GM23338 (cell line): ENCODE results near the gene CTTNBP2. TPM values are rescaled to one million over a fixed set of nuclear protein-coding genes. Genes with fewer than 3 reads are reported as not detected.

ENCODE experiments used
- ATAC-seq: fragments of 200-7000 bp; cut with Tn5 transposase; 3 replicates; pipeline ENCODE4 v1.9.1; 2020
- DNase-seq: peaks from one replicate; pipeline ENCODE4 v3.0.0-alpha.2; 2015; ENCODE audit warnings: low spot score
- H2AFZ ChIP-seq: fragments of 200-600 bp; sonication (generic); 2 replicates; pipeline ENCODE4 v1.8.0; 2016; ENCODE audit warnings: antibody characterized with exemption, mild to moderate bottlenecking, moderate library complexity
- H3F3A ChIP-seq: fragments of 200-600 bp; sonication (generic); replicated peaks from 2 replicates; pipeline ENCODE4 v1.8.0; 2017; ENCODE audit warnings: antibody characterized with exemption, mixed run types, low read depth
- H3K27ac ChIP-seq: fragments of 200-600 bp; sonication (generic); 2 replicates; pipeline ENCODE4 v1.6.1; 2016; ENCODE audit warnings: low read depth
- H3K27me3 ChIP-seq: fragments of 200-600 bp; sonication (generic); 2 replicates; pipeline ENCODE4 v1.8.0; 2016; ENCODE audit warnings: mild to moderate bottlenecking, mixed run types, moderate library complexity; ENCODE audit not compliant: insufficient read depth
- H3K36me3 ChIP-seq: fragments of 200-600 bp; sonication (generic); 2 replicates; pipeline ENCODE4 v1.8.0; 2016; ENCODE audit warnings: mild to moderate bottlenecking; ENCODE audit not compliant: insufficient read depth
- H3K4me1 ChIP-seq: fragments of 200-600 bp; sonication (generic); 2 replicates; pipeline ENCODE4 v1.8.0; 2016; ENCODE audit warnings: mild to moderate bottlenecking, moderate library complexity; ENCODE audit not compliant: insufficient read depth
- H3K4me2 ChIP-seq: fragments of 200-600 bp; sonication (generic); 2 replicates; pipeline ENCODE4 v1.7.1; 2017; ENCODE audit warnings: mixed run types
- H3K4me3 ChIP-seq: fragments of 200-600 bp; sonication (generic); 2 replicates; pipeline ENCODE4 v1.6.1; 2016; ENCODE audit warnings: mixed run types
- H3K79me2 ChIP-seq: fragments of 200-600 bp; sonication (generic); replicated peaks from 2 replicates; pipeline ENCODE4 v1.8.0; 2017; ENCODE audit warnings: mild to moderate bottlenecking; ENCODE audit not compliant: insufficient read depth
- H3K9me2 ChIP-seq: fragments of 200-600 bp; sonication (generic); 2 replicates; pipeline ENCODE4 v1.8.0; 2017; ENCODE audit not compliant: insufficient read depth
- H4K20me1 ChIP-seq: fragments of 200-600 bp; sonication (generic); replicated peaks from 2 replicates; pipeline ENCODE4 v1.8.0; 2017; ENCODE audit warnings: mild to moderate bottlenecking; ENCODE audit not compliant: insufficient read depth
- H3K27ac Mint-ChIP-seq: 2 replicates; pipeline ENCODE4 v1.8.0; 2020; ENCODE audit warnings: inconsistent platforms, mild to moderate bottlenecking, moderate library complexity, mixed read lengths
- H3K27me3 Mint-ChIP-seq: 3 replicates; pipeline ENCODE4 v1.8.0; 2022; ENCODE audit warnings: low read depth, mild to moderate bottlenecking, moderate library complexity, mixed read lengths, inconsistent platforms; ENCODE audit not compliant: insufficient read depth, poor library complexity
- H3K36me3 Mint-ChIP-seq: 3 replicates; pipeline ENCODE4 v1.8.0; 2021; ENCODE audit warnings: low read depth, mild to moderate bottlenecking, inconsistent platforms, moderate library complexity, mixed read lengths
- H3K4me1 Mint-ChIP-seq: 3 replicates; pipeline ENCODE4 v1.8.0; 2020; ENCODE audit warnings: mild to moderate bottlenecking, inconsistent platforms, mixed read lengths
- H3K4me3 Mint-ChIP-seq: 3 replicates; pipeline ENCODE4 v1.8.0; 2021; ENCODE audit warnings: moderate library complexity, mild to moderate bottlenecking, inconsistent platforms, mixed read lengths
- H3K9me3 Mint-ChIP-seq: 3 replicates; pipeline ENCODE4 v1.8.0; 2020; ENCODE audit warnings: moderate library complexity, mild to moderate bottlenecking, inconsistent platforms, mixed read lengths
- CREB1 ChIP-seq: fragments of 250-450 bp; sonication (Bioruptor Pico); IDR thresholded peaks from 2 replicates; pipeline ENCODE4 v1.5.0; 2020; ENCODE audit warnings: low read depth, mild to moderate bottlenecking, moderate library complexity
- CTCF ChIP-seq, 2 experiments: fragments of 200-600 bp in 1 of 2; sonication (generic) in 1 of 2; conservative IDR thresholded peaks; 2 replicates each; pipeline versions ENCODE4 v1.5.1 to v1.6.1; 2016 to 2017; ENCODE audit warnings: antibody characterized with exemption in 2 of 2, low read depth in 2 of 2, mild to moderate bottlenecking in 2 of 2, moderate library complexity in 1 of 2
- ETS1 ChIP-seq: IDR thresholded peaks from 2 replicates; pipeline ENCODE4 v1.6.1; 2016; ENCODE audit warnings: antibody characterized with exemption
- EZH2phosphoT487 ChIP-seq: fragments of 200-600 bp; sonication (generic); IDR thresholded peaks from one replicate; pipeline ENCODE4 v1.8.1; 2018; ENCODE audit warnings: antibody characterized with exemption; ENCODE audit not compliant: unreplicated experiment
- NANOG ChIP-seq: IDR thresholded peaks from 2 replicates; pipeline ENCODE4 v1.6.1; 2016; ENCODE audit warnings: antibody characterized with exemption, borderline replicate concordance
- POLR2AphosphoS5 ChIP-seq: IDR thresholded peaks from 2 replicates; pipeline ENCODE4 v1.6.1; 2016; ENCODE audit warnings: antibody characterized with exemption, low read depth
- REST ChIP-seq: IDR thresholded peaks from one replicate; pipeline ENCODE4 v1.6.1; 2018; ENCODE audit warnings: antibody characterized with exemption; ENCODE audit not compliant: unreplicated experiment
- STAT1 ChIP-seq: IDR thresholded peaks from one replicate; pipeline ENCODE4 v1.6.1; 2016; ENCODE audit warnings: antibody characterized with exemption; ENCODE audit not compliant: unreplicated experiment
- ZNF114 ChIP-seq: fragments of 250-450 bp; sonication (Bioruptor Pico); IDR thresholded peaks from 2 replicates; pipeline ENCODE4 v1.5.0; 2020; ENCODE audit warnings: mild to moderate bottlenecking, moderate library complexity
- ZNF331 ChIP-seq: fragments of 250-450 bp; sonication (Bioruptor Pico); IDR thresholded peaks from 2 replicates; pipeline ENCODE4 v1.5.0; 2020; ENCODE audit warnings: low read depth, mild to moderate bottlenecking, moderate library complexity
- polyA plus RNA-seq: library from polyadenylated mRNA; unstranded; fragments of >200 nt; fragmentation: Nextera tagmentation; extraction: Ambion mirVana; gene quantifications from 2 replicates; pipeline ENCODE4 v1.2.1, GENCODE V29; 2016
- total RNA-seq: library from RNA; depleted of rRNA; stranded (reverse); fragments of >200 nt; shearing (Covaris generic); gene quantifications from 2 replicates; pipeline ENCODE4 v1.2.3, GENCODE V29; 2014

Gene CTTNBP2
- total and polyA plus RNA-seq, 2 experiments from 2014 or later, result 26.8 to 30.7 TPM

DNA sequence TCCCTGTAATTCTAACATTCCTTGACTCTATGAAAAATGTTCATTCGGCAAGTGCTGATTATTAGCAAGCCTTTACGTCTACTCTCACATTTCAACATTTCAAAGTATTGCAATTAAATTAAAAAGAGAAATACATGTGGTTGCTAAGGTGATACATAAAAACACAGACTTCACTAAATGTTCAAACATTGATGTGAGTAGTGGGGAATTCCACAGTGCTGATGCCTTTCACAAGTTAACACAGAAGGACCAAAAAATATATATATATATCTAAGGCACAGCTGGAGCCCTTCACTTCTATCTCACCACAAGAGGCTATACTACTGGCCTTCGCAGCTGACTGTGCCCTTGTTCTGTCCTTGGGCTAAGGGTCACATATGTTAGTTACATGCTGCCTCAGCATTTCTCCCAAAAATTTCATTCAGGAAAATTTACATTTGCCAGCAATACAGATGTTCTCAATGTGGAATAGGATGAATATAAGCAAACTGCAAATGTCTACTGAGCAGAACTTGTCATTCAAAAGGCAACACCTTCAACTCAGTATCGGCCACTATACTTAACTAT is 13.9 kb downstream of the CTTNBP2 start:
- H3F3A ChIP-seq, result no peaks in the 10 kb centered on the region
- Mint-ChIP-seq H3K4me3 (no peak overlapping the region), H3K4me1 (peaks cover 20% of the 10 kb centered on the region), H3K27me3 (no peaks in the 10 kb centered on the region), H3K9me3 (no peaks in the 10 kb centered on the region), H3K36me3 (peaks cover 38% of the 10 kb centered on the region), H3K27ac (no peak overlapping the region)
- H3K4me2 ChIP-seq, result no peak overlapping the region
- DNase-seq (no peak), ATAC-seq (no peak)
- 0 out of 2 replicates have a peak, but pooled peaks cover 3% of the 10 kb centered on the region for H4K20me1 ChIP-seq
- no peaks in the 10 kb centered on the region for H3K27me3 ChIP-seq
- no peak overlapping the region for H2AFZ ChIP-seq
- TF ChIP-seq POLR2AphosphoS5 (no peak), REST (no peak), STAT1 (no peak), CREB1 (CRISPR knock-in tag) (no peak), ZNF114 (CRISPR knock-in tag) (no peak), EZH2phosphoT487 (no peak), NANOG (no peak), CTCF (conservative IDR thresholded peaks at IDR 0.05; ENCODE audit: low read depth in 2 of 2) (no peak)
- H3K27ac ChIP-seq, result no peak overlapping the region
- H3K79me2 ChIP-seq, result peaks cover 21% of the 10 kb centered on the region
- H3K9me2 ChIP-seq, result no peaks in the 10 kb centered on the region; the same call in 1 of the 2 replicates
- H3K36me3 ChIP-seq, result no peaks in the 10 kb centered on the region; the same call in 1 of the 2 replicates
- no peaks in the 10 kb centered on the region for H3K4me1 ChIP-seq
- no peak overlapping the region for H3K4me3 ChIP-seq

DNA sequence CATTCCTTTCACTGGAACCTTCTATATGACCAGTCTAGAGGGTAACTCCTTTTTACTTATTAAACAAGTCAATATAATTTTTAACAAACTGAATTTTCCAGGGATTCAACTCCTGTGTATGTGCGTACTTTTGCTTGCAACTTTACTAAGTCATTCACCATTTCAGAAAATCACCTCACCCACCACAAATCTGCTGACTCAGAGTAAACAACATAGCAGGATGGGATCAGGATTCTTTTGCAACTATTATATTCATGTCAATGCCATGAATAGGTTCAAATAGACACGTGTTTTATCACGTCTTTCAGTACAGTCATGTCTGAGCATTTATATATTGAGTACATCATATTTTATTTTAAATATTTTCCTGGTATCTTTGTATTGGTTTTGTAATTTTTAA is 14.5 kb downstream of the CTTNBP2 start:
- Histone ChIP-seq H3K4me2 (no peak overlapping the region), H3K36me3 (no peaks in the 10 kb centered on the region; the same call in 1 of the 2 replicates), H3K27ac (no peak overlapping the region), H3K4me1 (no peaks in the 10 kb centered on the region), H3K79me2 (peaks cover 15% of the 10 kb centered on the region), H3K27me3 (no peaks in the 10 kb centered on the region), H3K9me2 (no peaks in the 10 kb centered on the region; the same call in 1 of the 2 replicates), H3K4me3 (no peak overlapping the region), H3F3A (no peaks in the 10 kb centered on the region), H4K20me1 (0 out of 2 replicates have a peak, but pooled peaks cover 3% of the 10 kb centered on the region), H2AFZ (no peak overlapping the region)
- DNase-seq, result no peak
- Mint-ChIP-seq H3K4me1 (peaks cover 18% of the 10 kb centered on the region), H3K4me3 (no peak overlapping the region), H3K36me3 (peaks cover 38% of the 10 kb centered on the region), H3K27ac (no peak overlapping the region), H3K9me3 (no peaks in the 10 kb centered on the region), H3K27me3 (no peaks in the 10 kb centered on the region)
- ATAC-seq, result no peak
- TF ChIP-seq NANOG (no peak), ZNF331 (CRISPR knock-in tag) (no peak), CREB1 (CRISPR knock-in tag) (no peak), ETS1 (no peak)
